T-helper 9 cell (primary cell): ENCODE measurements around the gene TCEAL7.
"Not testable (repeated sequence)": the region's sequence is repeated elsewhere in the genome, so short reads cannot be mapped to it uniquely, and the experiment has no call there.

Experiments
- DNase-seq: peaks from one replicate; pipeline ENCODE4 v3.0.0-alpha.2; 2020
- total RNA-seq, 2 donors: gene quantifications; one replicate each; lab custom pipeline; 2026; lab: John Stamatoyannopoulos, UW

The TCEAL7 gene, protein sequence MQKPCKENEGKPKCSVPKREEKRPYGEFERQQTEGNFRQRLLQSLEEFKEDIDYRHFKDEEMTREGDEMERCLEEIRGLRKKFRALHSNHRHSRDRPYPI
- total RNA-seq, result 0 to 0.07 reads per million in 2 donors

DNA sequence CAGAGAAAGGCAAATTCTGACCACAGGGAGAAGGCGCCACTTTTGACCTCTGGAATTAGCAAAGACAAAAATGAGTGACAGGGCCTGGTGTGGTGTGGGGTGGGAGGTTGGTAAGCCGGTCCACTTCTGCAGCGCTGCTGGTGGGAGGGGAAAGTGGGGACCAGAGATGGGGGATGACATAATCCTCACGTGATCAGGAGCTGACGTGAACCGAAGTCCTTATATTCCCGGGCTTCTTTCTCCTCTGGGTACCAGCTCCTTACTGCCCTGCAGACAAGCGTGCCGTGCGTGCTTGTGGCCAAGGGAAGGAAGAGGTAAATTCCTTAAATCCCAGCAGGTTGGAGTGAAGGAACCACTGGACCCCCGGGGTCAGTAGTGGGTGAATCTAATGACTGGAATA is at the start of gene TCEAL7:
Gene TCEAL7 (plus strand): TSS at position 249 of the 400 bp plus-strand sequence. CDS start 1,165 bp downstream, outside the sequence.
- no peak for DNase-seq

DNA sequence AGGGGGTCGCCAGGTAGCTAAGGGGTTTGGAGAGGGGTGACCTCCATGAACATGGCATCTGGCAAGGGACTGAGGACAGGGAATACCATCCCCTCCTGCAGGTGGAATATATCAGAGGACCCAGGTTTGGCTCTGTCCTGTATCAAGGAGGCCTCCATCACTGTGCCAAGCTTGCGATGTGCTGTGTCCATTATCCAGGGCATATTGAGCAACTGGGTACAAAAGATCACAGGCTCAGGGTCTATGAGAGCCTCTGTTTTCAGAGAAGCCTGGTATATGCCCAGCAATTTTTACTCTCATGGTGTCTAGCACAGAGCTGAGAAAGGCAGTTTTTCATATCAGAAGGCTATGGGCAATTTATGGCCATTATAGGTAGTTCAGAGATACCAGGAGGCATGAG is 36.9 kb upstream of the TCEAL7 start:
- no peak for DNase-seq

DNA sequence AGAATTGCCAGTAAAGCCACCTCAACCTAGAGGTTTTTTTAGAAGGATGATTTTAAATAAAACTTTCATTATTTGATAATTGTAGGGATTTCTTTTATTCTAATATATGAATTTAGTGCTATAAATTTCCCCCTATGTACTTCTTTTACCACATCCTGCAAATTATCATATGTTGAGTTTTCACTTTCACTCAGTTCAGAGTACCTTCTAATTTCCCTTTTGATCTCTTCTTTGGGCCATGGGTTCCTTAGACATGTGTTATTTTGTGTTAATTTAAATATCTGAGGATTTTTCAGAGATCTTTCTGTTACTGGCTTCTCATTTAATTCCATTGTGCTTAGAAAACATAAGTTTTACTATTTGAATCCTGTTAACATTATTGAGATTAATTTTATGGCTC is 25.3 kb upstream of the TCEAL7 start:
- DNase-seq, result no peak

DNA sequence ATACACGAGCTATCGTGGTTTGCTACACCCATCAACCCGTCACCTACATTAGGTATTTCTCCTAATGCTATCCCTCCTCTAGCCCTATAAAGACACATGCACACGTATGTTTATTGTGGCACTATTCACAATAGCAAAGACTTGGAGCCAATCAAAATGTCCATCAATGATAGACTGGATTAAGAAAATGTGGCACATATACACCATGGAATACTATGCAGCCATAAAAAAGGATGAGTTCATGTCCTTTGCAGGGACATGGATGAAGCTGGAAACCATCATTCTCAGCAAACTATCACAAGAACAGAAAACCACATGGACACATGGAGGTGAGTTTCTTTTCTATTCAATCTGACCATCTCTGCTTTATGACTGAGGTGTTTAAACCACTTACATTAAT is 24.4 kb upstream of the TCEAL7 start:
- not testable (repeated sequence) for DNase-seq

DNA sequence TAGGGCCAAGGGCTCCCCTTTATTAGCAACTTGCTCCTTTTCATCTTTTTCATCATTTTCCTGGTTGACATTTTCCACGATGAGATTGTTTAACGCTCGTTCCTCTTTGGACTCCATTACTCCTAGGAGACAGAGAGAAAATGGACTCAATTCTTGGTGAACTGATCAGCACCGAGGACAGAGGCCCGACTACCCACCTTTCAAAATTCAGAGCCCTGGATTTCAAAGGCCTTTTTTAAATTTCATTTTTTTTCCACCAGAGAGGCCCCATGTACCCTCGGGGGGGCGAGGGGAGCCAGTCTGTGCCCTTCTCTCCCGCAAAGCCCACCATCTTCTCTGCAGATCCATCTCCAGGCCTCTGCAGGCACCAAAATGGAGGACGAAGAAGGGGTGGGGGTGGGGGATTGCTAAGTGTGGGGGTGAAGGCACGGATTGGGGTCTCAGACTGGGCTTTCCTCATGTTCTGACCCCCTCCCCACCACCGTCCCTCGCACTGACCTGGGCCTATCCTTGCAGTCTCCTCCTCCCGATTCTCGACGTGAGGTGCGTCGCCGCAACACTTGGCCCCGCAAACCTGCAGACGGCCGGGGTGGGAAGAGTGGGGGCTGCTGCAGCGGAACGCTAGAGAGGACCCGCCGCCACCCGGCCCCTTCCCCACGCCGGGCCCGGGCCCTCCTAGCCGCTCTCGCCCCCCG is 20.0 kb upstream of the TCEAL7 start:
- no peak for DNase-seq

DNA sequence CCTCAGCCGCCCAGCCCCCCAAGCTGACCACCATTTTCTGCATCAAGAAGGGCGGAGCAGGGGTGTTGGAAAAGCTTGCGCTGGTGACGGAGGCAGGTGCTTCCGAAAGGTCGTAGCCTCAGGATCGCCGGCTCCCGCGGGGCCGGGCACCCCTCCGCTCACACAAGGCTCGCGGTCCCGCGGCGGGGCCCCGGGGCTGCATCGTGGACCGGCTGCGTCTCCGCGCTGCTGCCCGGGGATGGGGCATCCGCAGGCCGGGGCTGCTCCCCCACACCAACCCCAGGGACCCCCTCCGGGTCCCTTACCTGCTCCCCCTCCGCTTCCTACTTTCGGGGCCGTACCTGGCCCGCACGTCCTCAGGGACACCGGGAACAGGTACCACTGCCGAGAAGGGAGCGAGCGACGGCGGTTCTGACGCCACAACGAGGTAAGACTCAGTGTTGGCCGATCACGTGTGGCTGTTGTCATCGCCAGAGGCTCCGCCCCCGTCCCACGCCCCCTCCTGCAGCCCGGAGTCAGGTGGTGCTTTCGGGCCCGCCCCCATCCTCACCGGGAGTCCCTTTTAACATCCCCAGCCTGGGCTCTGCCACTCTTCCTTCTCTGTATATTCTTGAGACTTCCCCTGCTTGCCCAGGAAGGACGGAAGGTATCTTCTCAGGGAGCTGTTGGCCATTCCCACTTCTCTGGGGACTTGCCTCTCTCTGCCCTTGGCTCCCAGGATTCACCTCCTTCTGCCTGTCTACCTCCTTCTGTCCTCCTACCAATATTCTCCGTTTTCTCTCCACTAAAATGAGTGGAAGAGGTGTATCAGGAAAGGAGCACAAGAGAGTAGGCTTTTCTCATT is 19.3 kb upstream of the TCEAL7 start, which contains the start of gene BEX2:
Gene BEX2 (minus strand): TSS at position 436 of the 844 bp plus-strand sequence. CDS start 1,014 bp downstream, outside the sequence.
- peak; percentile 74 for DNase-seq

DNA sequence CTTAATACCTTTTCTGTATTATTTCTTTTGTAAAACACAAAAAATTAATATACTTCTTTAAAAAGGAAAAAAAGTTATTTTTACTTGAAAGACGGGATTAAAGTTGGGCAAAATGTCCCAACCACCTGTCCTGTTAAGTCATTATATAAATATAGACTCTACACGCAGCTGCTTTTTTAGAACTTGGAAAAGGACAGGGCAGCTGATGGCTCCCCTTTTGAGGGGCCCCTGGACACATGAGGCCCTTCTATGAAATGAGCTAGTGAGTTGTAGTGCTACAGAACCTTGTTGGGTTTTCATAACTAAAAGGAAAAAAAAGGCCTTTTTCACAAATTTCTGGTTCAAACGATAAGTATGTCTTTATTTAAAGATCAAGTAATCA is 18.6 kb upstream of the TCEAL7 start:
- no peak for DNase-seq

DNA sequence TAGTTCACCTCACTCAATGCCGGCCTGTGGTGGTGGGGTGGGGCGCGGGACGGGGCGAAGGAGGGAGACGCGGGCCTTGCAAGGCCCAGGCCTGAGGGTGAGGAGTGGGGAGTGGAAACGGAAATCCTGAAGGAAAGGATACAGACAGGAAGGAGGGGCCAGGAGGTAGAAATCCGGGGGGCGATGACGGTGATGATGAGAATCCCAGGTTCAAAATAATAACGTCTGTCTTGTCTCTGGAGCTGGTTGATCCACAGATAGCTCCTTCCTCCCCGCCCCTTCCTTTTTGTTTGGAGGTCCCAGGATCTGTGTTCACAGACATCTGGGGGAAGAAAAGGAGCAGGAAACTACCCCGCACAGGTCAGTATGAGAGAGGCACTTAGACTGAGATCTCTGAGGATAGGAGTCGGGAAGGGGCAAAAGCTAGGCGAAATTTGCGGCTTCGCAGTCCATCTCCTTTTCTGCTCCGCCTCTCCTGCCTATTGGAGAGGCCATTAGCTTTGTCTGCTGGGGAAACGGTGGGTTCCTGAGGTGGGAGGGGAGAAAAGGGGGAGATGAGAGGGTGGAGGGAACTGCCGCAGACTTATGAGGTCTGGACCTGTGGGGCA is 746 bp downstream of the TCEAL7 start:
- DNase-seq, result no peak

DNA sequence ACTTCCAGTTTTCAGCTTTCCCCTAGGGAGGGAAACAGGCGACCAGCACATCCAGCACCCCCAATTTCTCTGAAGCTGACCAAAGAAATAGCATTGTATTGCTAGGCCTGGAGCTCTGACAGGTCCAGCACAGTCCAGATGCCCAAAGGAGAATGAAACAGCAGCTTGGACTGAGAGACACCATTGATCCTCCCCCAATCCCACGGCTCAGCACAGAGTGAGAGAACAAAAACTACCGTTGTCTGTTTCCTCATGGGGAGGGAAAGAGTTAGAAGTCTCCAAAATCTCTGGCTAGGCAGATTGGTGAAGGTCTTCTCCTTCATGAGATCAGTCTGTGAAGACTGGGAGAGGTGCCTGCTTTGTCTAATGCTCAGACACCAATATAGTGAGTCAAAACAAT is 8.6 kb downstream of the TCEAL7 start:
- DNase-seq, result no peak

DNA sequence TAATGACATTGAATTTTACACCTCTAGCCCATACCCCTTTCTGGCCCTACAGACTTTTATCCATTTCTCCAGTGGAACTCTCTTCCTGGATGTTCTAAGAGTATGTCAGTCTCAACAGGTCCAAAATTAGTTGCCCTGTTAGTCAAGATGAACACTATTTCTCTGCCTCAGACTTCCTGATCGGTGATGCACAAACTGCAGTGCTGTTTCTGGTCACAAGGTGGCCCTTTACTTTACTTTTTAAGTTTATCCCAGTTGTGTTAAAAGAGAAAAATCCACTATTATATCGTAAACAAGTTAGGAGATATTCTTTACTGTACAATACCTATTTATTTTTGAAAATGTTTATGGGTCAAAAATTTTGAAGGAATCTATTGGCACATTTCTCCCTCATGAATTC is 13.1 kb downstream of the TCEAL7 start:
- peak; percentile 22 for DNase-seq

DNA sequence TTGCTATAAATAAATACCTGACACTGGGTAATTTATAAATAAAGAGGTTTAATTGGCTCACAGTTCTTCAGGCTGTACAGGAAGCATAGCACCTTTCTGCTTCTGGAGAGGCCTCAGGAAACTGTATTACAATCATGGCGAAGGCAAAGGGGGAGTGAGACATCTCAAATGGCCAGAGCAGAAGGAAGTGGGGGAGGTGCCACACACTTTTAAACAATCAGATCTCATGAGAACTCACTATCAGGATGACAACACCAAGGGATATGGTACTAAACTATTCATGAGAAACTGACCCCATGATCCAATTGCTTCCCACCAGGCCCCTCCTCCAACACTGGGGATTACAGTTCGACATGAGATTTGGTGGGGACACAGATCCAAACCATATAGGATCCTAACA is 14.6 kb downstream of the TCEAL7 start:
- DNase-seq, result no peak

DNA sequence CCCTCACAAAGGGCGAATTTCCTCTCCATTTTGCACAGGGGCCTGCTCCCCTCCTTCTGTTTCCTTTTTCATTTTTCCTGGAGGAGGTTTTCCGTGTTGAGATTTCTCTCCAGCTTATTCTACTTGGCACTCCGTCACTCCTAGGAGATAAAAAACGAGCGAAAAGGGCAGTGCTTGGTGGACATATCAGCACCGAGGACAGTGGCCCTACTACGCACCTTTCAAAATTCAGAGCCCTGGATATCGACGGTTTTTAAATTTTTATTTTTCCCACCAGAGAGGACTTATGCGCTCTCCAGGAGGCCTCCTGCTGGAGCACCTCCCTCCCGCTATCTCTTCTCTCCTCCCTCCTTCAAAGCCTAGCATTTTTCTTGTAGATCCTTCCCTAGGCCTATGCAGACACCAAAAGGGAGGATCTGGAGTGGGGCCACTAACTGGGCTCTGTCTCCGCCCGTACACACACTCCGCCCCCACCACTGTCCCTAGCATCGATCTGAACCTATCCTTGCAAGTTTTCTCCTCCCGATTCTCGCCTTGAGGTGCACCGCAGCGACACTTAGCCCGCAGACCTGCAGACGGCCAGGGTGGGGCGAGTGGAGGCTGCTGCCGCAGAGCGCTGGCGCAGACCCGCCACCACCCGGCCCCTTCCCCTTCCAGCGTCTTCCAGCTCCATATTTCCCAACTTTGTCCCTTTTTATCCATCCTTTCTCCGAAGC is 17.8 kb downstream of the TCEAL7 start:
- no peak for DNase-seq

DNA sequence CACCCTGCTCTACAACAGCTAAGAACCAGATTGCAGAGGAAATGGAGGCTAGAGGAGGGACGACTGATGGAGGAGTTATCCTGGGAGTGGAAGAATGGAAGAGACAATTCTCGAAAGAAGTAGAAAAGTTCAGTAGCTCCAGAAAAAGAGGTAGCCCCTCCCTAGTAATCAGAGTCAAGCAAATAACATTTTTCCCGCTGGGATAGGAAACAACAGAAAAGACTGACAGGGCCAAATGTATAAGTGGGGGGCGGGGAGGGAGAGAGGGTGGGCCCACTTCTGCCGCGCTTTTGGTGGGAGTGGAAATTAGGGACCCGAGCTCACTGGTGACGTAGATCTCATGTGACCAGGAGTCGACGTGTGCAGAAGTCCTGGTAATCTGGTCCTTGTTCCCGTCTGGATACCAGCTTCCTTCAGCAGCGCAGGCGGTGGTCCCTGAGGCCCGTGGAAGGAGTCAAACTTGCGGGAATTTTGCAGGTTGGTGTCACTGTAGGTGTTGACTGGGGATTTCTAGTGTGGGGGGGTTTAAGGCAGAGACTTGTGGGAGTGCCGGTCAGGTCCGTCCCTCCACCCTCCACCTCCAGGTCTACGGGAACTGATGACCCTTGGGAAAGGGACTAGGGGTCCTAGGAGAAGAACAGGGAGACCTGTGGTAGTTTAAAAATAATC is 26.2 kb downstream of the TCEAL7 start, which contains the start of gene TCEAL9:
Gene TCEAL9 (plus strand): TSS at position 377 of the 669 bp plus-strand sequence. CDS start 1,179 bp downstream, outside the sequence.
- DNase-seq, result no peak

DNA sequence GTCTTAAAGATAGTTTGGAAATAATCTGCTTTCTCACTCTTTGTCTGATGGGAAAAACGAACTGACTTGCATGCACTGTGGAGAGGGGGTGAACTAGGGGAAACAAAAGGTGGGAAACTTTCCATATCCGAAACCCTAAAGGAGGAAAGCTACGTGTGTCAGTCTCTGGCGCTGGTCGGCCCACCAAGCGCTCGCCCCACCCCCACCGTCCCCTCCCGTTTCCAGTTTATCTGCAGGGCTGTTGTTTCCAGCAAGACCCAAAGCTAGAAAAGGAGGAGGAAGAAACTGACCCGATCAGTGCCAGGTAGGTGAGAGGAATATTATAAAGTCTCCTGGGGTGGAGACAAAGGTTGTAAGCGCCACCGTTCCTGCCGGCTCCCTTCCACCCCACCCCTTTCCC is 26.8 kb downstream of the TCEAL7 start:
- no peak for DNase-seq

DNA sequence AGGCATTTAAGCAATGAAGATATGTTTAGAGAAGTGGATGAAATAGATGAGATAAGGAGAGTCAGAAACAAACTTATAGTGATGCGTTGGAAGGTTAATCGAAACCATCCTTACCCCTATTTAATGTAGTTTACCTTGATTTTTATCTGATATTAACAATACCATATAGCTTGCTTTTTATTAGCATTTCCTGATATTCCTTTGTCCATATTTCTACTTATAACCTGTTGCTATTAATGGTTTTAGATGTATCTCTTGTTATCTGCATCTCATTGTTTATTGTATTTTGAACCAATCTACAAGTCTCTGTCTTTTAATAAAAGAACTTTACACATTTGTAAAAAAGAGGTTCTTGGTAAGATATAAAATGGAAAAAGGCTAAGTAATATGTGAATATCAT is 27.8 kb downstream of the TCEAL7 start:
- no peak for DNase-seq

DNA sequence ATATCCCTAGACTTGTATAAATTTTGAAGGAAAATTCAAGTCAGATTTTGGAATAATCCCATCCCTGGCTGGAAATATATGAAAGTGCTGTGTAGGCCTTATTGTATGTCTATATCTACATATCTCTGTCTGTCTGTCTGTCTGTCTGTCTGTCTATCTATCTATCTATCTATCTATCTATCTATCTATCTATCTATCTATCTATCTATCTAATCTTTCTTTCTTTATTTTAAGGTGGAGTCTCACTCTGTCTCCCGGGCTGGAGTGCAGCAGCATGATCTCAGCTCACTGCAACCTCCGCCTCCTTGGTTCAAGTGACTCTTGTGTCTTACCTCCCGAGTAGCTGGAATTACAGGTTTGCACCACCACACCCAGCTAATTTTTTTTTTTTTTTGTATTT is 29.6 kb downstream of the TCEAL7 start:
- DNase-seq, result not testable (repeated sequence)

DNA sequence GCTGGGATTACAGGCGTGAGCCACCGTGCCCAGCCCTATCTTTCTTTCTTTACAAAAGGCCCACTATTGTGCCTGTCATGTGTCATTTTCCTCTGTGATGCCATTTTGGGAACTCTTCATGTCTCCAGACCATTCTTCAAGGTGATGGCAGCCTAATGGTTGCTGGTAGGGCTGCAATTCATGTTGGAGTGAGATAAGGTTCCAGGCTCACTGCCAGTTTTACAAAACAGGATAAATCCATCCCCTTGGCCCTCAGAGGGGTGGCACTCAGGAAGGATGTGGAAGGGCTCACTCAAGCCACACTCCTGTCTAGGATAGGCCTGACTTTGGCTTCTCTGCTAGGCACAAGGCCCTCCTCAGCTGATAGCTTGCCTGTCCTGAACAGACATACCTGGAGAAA is 30.1 kb downstream of the TCEAL7 start:
- DNase-seq, result no peak

DNA sequence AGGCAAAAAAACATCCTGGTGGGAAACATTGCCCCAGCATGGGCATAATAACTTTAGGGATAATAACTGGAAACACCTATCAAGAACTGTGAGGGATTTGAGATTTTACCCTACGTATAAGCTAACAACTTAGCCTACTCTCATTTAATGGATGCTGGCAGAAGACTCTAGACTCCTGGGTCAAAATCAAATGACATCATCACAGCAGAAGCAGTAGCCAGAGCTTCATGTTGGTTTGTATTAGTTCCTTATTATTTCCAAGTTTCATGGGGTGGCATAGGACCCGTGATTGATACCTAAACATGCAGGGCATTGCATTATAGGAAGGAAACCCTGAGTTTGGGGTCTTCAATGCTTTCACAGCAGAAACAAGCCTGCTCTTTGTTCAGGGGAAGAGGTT is 30.9 kb downstream of the TCEAL7 start:
- no peak for DNase-seq

DNA sequence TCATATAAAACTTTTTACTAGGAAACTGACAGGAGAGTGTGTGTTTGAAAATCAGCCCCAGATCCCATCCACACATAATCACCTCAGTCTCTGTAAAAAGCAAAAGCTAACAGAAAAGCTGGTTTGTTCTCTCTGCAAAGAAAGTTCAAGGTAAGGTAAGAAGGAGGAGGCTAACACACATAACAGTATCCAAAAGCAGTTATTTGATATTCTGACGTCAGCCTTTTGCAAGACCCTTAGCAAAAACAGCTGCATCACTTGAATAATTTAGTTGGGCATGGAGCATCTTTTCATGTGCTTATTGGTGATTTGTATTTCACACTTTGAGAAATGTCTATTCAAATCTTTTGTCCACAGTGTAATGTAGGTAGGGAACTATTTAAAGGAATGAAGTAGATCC is 31.8 kb downstream of the TCEAL7 start:
- no peak for DNase-seq

DNA sequence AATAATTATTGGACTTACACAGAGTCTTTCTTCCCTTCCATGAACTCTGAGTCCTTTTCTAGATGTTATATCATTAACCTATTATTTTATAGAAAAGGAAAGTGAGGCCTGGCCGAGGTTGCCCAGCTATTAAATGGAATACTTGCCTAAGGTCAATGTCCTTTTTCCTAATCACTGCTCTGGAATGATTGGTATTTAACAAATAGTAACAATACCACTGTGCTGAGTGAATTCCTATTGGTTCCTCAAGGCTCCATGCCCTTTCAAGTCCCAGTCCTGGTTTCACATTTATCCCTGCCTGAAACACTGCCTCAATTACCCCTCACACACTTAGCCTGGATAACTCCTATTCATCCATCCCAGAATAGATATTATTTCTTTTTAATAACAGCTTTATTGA is 32.4 kb downstream of the TCEAL7 start:
- DNase-seq, result no peak

DNA sequence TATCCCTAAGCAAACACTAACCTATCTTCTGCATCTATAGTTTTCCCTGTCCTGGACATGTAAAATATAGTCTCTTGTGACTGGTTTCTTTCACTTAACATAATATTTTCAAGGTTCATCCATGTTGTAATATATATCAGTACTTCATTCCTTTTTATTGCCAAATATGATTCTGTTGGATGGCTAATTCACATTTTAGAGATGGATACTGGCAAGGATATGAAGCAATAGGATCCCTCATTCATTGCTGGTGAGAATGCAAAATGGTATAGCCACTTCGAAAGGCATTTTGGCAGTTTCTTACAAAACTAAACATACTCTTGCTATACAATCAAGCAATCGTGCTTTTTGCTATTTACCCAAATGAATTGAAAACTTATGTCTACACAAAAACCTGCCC is 33.0 kb downstream of the TCEAL7 start:
- no peak for DNase-seq

DNA sequence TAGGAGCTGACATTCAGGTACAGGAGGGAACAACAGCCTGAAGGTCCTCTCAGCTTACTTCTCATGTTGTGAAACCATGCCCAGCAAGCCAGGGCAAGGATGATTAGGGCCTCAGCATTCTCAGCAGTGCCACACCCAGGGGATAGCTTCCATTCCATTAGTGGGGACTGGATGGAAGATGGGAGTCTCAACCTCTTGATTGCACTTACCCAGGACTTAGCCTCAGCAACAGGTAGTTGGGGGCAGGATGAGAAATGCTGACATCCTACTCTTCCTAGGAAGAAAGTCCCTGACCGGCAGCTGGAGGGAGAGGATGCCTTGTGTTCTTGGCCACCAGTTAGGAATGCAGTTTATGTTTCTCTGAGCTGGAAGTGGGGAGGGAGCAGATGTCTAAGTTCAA is 37.5 kb downstream of the TCEAL7 start:
- DNase-seq, result no peak
